Measurements from ENCODE around the gene UBQLN3.

- TF ChIP-seq CTCF (conservative IDR thresholded peaks at IDR 0.05; ENCODE audit: low read depth in 2 of 2) (no peak), POLR2AphosphoS5 (IDR thresholded peaks at IDR 0.05; ENCODE audit: low read depth) (no peak), EZH2phosphoT487 (IDR thresholded peaks at IDR 0.05; ENCODE audit: unreplicated experiment) (no peak), EZH2 (IDR thresholded peaks at IDR 0.05; ENCODE audit: low read depth, unreplicated experiment) (no peak), ZNF331 (CRISPR knock-in tag; IDR thresholded peaks at IDR 0.05; ENCODE audit: low read depth) (no peak), NANOG (IDR thresholded peaks at IDR 0.05; ENCODE audit: borderline replicate concordance) (no peak), CREB1 (CRISPR knock-in tag; IDR thresholded peaks at IDR 0.05; ENCODE audit: low read depth) (no peak)
These were observed 38.2 kb upstream of the UBQLN3 start for GRCh38 chr11:5547982-5548381.
